GM06990 (cell line): ENCODE measurements around the gene ABLIM1.

ENCODE experiments used
- DNase-seq: peaks from one replicate; pipeline ENCODE4 v3.0.0-alpha.2; 2011; ENCODE audit not compliant: insufficient read length; ENCODE audit errors: extremely low read depth
- H3K27me3 ChIP-seq: replicated peaks from 2 replicates; pipeline ENCODE4 v1.6.0; 2011; ENCODE audit warnings: low read length; ENCODE audit not compliant: control insufficient read depth, insufficient read depth
- H3K36me3 ChIP-seq: 2 replicates; pipeline ENCODE4 v1.5.1; 2011; ENCODE audit warnings: low read length; ENCODE audit not compliant: control insufficient read depth, insufficient read depth
- H3K4me3 ChIP-seq: replicated peaks from 2 replicates; pipeline ENCODE4 v1.5.1; 2011; ENCODE audit warnings: low read depth, mild to moderate bottlenecking, control low read depth, low read length
- TF ChIP-seq, protein P1 (sequence below): IDR thresholded peaks from 2 replicates; pipeline ENCODE4 v1.5.1; 2011; ENCODE audit warnings: low read length, control low read depth, mild to moderate bottlenecking, inconsistent platforms; ENCODE audit not compliant: insufficient read depth, poor library complexity, severe bottlenecking

ABLIM1 gene

DNA sequence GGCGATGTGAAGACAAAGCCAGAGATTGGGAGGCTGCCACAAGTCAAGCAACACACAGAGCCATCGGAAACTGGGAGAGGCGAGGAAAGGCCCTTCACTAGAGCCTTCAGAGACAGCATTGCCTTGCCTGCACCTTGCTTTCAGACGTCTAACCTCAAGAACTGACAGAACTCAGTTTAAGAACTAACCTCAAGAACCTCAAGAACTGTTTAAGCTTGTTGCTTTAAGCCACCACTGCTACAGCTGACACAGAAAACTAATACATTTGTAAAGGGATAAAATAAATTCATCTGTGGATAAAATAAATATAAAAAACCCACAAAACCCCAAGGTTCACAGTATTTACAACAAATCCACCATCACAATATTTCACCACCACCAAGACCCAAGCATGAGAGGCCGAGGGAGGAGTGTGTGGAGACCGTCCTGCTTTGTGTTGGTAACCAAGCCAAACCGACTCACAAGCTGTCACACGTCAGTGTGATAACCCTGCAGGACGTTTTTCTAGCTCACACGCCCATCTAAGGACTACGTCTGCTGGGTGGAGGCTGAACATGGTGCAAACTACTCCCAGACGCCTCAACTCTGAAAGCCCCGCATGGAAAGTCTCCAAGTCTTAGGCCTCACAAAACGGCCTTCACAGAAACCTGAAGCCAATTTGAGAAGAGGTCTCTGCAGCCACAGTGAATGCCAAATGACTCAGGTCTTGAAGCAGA, 116.8 kb downstream of the ABLIM1 start:
- DNase-seq, result no peak
- H3K27me3 ChIP-seq, result no peaks in the 10 kb centered on the region
- H3K4me3 ChIP-seq, result no peak overlapping the region
- TF ChIP-seq, protein P1, sequence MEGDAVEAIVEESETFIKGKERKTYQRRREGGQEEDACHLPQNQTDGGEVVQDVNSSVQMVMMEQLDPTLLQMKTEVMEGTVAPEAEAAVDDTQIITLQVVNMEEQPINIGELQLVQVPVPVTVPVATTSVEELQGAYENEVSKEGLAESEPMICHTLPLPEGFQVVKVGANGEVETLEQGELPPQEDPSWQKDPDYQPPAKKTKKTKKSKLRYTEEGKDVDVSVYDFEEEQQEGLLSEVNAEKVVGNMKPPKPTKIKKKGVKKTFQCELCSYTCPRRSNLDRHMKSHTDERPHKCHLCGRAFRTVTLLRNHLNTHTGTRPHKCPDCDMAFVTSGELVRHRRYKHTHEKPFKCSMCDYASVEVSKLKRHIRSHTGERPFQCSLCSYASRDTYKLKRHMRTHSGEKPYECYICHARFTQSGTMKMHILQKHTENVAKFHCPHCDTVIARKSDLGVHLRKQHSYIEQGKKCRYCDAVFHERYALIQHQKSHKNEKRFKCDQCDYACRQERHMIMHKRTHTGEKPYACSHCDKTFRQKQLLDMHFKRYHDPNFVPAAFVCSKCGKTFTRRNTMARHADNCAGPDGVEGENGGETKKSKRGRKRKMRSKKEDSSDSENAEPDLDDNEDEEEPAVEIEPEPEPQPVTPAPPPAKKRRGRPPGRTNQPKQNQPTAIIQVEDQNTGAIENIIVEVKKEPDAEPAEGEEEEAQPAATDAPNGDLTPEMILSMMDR, result no peak
- no peaks in the 10 kb centered on the region for H3K36me3 ChIP-seq

DNA sequence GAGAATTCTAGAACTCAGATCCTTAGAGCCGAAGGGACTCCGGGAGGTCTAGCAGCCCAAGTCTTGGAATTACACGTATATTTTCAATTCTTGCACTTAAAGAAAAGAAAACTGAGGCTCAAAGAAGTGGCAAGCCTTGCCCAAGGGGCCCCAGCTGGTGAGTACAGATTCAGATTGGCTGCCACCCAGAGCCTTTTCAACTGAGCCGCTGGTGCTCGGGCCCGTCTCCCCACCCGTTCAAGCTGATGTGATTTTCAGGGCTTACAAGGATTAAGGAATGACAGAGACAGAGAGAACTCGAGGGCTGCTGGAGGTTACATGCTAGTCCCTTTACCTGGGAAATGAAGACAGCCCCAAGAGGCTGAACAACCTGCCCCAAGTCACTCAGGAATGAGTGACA, 117.8 kb downstream of the ABLIM1 start:
- Histone ChIP-seq H3K4me3 (no peak overlapping the region), H3K27me3 (no peaks in the 10 kb centered on the region), H3K36me3 (no peaks in the 10 kb centered on the region)
- TF ChIP-seq, protein P1, result no peak
- DNase-seq, result no peak

DNA sequence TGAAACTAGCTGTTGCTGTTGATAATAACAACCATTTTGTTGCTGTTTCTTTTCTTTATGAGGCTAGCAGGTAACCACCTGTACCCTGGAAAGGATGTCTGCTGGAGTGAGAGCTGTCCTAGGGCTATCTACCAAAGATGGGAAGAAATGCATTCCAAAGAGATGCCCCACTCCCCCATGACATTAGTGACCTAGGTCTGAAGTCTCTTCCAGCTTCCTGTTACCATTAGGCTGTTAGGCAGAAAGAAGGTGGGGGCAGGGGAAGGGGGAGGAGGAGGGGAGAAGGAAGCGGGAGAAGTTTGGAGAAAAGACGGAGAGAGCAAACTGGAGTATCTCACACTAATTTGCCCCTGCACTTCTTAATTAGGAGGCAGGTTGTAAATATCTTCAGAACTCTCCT, 118.5 kb downstream of the ABLIM1 start:
- Histone ChIP-seq H3K4me3 (no peak overlapping the region), H3K27me3 (no peaks in the 10 kb centered on the region), H3K36me3 (no peaks in the 10 kb centered on the region)
- TF ChIP-seq, protein P1, result no peak
- no peak for DNase-seq

DNA sequence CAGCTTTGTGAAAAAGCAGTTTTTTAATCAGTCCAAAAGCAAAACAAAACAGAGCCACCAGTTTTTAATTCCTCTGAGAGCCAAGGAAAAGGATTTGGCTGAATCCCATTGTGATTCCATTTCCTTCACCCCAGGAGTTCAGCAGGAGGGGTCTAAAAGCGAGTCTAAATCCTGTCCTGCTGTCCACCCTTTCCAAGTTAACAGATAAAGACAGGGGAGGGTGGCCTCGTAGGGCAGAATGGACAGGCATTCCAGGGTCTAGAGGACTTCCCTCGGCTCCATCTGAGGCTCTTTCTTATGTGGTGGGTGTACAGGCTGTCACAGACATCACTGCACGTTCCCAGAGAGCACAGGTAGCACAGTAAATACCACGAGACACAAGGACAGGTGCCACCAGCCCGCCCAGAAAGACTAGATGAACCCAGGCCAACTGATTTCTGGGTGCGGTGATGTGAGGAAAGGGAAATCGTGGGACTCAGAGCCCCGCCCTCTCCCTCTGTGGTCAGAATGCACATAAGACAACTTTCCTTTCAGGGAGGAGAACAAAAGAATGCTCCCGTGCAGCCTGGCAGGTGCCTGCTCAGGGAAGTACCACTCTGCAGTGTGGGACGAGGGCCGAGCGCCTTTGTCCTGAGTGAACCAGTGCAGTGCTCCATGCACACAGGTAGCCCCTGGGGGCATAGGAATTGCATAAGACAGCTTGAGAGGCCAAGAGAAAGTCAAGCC, 119.7 kb downstream of the ABLIM1 start:
- Histone ChIP-seq H3K36me3 (no peaks in the 10 kb centered on the region), H3K4me3 (no peak overlapping the region), H3K27me3 (no peaks in the 10 kb centered on the region)
- DNase-seq, result no peak
- TF ChIP-seq, protein P1, result no peak

DNA sequence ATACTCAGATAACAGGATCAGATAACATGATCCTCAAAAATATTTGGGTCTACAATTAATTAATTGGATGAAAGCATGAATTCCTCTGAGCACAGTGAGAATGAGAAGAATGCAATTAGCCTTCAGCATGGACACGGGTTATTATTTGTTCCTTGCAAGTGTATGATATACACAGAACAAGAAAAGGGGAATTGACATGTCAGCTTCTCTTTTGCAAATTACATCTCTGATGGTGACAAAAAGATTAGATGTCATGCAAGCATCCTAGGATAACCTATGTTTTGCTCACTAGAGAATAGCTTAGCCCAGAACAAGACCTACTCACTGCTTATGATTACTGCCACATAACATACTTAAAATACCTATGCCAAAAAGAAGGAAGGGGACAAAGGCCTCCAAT, 120.3 kb downstream of the ABLIM1 start:
- no peak for DNase-seq
- H3K27me3 ChIP-seq, result no peaks in the 10 kb centered on the region
- no peak overlapping the region for H3K4me3 ChIP-seq
- TF ChIP-seq, protein P1, result no peak
- no peaks in the 10 kb centered on the region for H3K36me3 ChIP-seq

DNA sequence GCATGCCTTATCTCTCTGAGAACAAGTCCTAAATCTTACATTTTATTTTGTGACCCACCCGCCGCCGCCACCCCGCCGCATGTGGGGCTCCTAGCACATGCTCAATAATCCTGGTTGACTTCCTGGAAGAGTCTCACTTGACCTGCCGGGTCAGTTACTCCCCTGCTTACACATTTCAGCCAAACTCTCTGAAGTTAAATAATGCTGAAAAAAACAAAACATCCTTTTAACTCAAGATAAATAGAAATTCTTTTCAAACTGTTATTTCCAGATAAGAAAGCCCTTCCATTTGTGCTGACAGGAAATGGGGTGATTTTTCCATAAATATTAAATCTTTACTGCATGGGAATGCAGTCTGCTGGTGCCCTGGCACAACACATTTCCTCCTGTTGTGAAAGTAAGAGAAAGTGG, 123.5 kb downstream of the ABLIM1 start:
- DNase-seq, result no peak
- Histone ChIP-seq H3K36me3 (no peaks in the 10 kb centered on the region), H3K27me3 (no peaks in the 10 kb centered on the region), H3K4me3 (no peak overlapping the region)
- TF ChIP-seq, protein P1, result no peak
